HepG2 (cell line): ENCODE measurements around the gene RNASE12. TPM values are rescaled to one million over a fixed set of nuclear protein-coding genes. Genes with fewer than 3 reads are reported as not detected.

Source experiments
- ATM ChIP-seq: fragments of 450-650 bp; IDR thresholded peaks from 2 replicates; pipeline ENCODE4 v1.7.1; 2017; ENCODE audit warnings: mild to moderate bottlenecking, borderline replicate concordance
- ETV6 ChIP-seq: sonication (generic); formaldehyde crosslinking; conservative IDR thresholded peaks from 2 replicates; pipeline ENCODE4 v1.4.0; 2020; ENCODE audit warnings: missing genetic modification reagents
- HNF1B ChIP-seq: sonication (generic); formaldehyde crosslinking; IDR thresholded peaks from 2 replicates; pipeline ENCODE4 v1.5.1; 2020; ENCODE audit warnings: mild to moderate bottlenecking, moderate library complexity, missing genetic modification reagents
- KLF9 ChIP-seq: IDR thresholded peaks from 2 replicates; pipeline ENCODE4 v1.6.1; 2016; ENCODE audit warnings: low read depth
- MBNL3 ChIP-seq: fragments of 250-450 bp; sonication (Bioruptor Pico); conservative IDR thresholded peaks from 2 replicates; pipeline ENCODE4 v1.8.0; 2022; ENCODE audit warnings: mild to moderate bottlenecking, inconsistent platforms
- RBM22 ChIP-seq: fragments of 200-400 bp; formaldehyde crosslinking; optimal IDR thresholded peaks from 2 replicates; pipeline ENCODE3; 2017; ENCODE audit warnings: mild to moderate bottlenecking, low read length, moderate library complexity
- RERE ChIP-seq: IDR thresholded peaks from 2 replicates; pipeline ENCODE4 v1.6.1; 2016; ENCODE audit warnings: low read depth, missing genetic modification reagents, missing compliant biosample characterization
- ZBTB2 ChIP-seq: sonication (generic); formaldehyde crosslinking; IDR thresholded peaks from 2 replicates; pipeline ENCODE4 v1.8.0; 2022; ENCODE audit warnings: low read depth, missing genetic modification reagents
- ZBTB7B ChIP-seq: sonication (generic); formaldehyde crosslinking; IDR thresholded peaks from 2 replicates; pipeline ENCODE4 v1.4.0; 2020; ENCODE audit warnings: missing genetic modification reagents
- ZFAT ChIP-seq: sonication (generic); formaldehyde crosslinking; conservative IDR thresholded peaks from 2 replicates; pipeline ENCODE4 v1.8.1; 2023; ENCODE audit warnings: missing genetic modification reagents, inconsistent platforms
- ZFP91 ChIP-seq: sonication (generic); formaldehyde crosslinking; IDR thresholded peaks from 2 replicates; pipeline ENCODE4 v1.9.0; 2022; ENCODE audit warnings: missing genetic modification reagents, mild to moderate bottlenecking, borderline replicate concordance
- ZMYM2 ChIP-seq: sonication (generic); formaldehyde crosslinking; IDR thresholded peaks from 2 replicates; pipeline ENCODE4 v1.8.0; 2022; ENCODE audit warnings: mild to moderate bottlenecking, missing genetic modification reagents
- ZNF33B ChIP-seq: sonication (generic); formaldehyde crosslinking; IDR thresholded peaks from 2 replicates; pipeline ENCODE4 v1.5.1; 2020; ENCODE audit warnings: mild to moderate bottlenecking, missing genetic modification reagents
- ZNF670 ChIP-seq: sonication (generic); formaldehyde crosslinking; IDR thresholded peaks from 2 replicates; pipeline ENCODE4 v1.8.0; 2022; ENCODE audit warnings: mild to moderate bottlenecking, missing genetic modification reagents, borderline replicate concordance
- polyA plus RNA-seq, 8 experiments: library from polyadenylated mRNA; depleted of rRNA in 3 of 8; stranded (reverse) in 7 of 8; unstranded in 1 of 8; fragments of >200 nt; fragmentation: Illumina TruSeq in 4 of 8; extraction: Trizol in 4 of 8; gene quantifications; 2 replicates each; pipeline versions ENCODE4 v1.2.1 to v1.2.3, GENCODE V29; 2011 to 2016; ENCODE audit warnings: low read depth in 4 of 8, missing spikeins in 1 of 8, mixed read lengths in 1 of 8; ENCODE audit not compliant: insufficient read depth in 1 of 8
- total RNA-seq, 5 experiments: library from RNA; depleted of rRNA; stranded (reverse); fragments of >200 nt; fragmentation: Illumina TruSeq; extraction: Trizol; gene quantifications; 2 replicates each; pipeline ENCODE4 v1.2.3, GENCODE V29; 2016; ENCODE audit warnings: low read depth in 1 of 5

RNASE12 gene
- total and polyA plus RNA-seq, 2 of the 13 experiments (the other 11 are each of a cell fraction or from before 2014, with no cell fraction given) = not detected

GRCh38 chr14:20613094-20614037 lies 22.2 kb upstream of the RNASE12 start (continued):
- TF ChIP-seq ZNF33B = peak; percentile 37; the same call in 1 of the 2 replicates
- TF ChIP-seq ZNF670 (CRISPR knock-in tag) = peak; percentile 92
- TF ChIP-seq MBNL3 (CRISPR knock-in tag) = 0 out of 2 replicates have a peak, but pooled peaks have one; percentile 14
- no peak for TF ChIP-seq ETV6
- TF ChIP-seq RERE (CRISPR knock-in tag) = no peak
- TF ChIP-seq KLF9 (CRISPR knock-in tag) = no peak
- no peak for TF ChIP-seq ATM
- peak; percentile 97 for TF ChIP-seq RBM22
- peak; percentile 53; the same call in 1 of the 2 replicates for TF ChIP-seq ZBTB2 (CRISPR knock-in tag)
- TF ChIP-seq ZFP91 = peak; percentile 95
- peak; percentile 73 for TF ChIP-seq ZBTB7B (CRISPR knock-in tag)
- no peak for TF ChIP-seq ZFAT (CRISPR knock-in tag)
- peak; percentile 81 for TF ChIP-seq HNF1B (CRISPR knock-in tag)
- peak; percentile 97 for TF ChIP-seq ZMYM2 (CRISPR knock-in tag)
